Activated CD8-positive, alpha-beta T cell treated with anti-CD3 and anti-CD28 coated beads, Interleukin-2, amount 10 ng/mL, durations not matched to agents 7 days and 5 days (primary cell): Measurements from ENCODE around the gene TIAM2. TPM values are rescaled to one million over a fixed set of nuclear protein-coding genes. Genes with fewer than 3 reads are reported as not detected.

Experiments
- ATAC-seq: fragments of 150-1000 bp; cut with Tn5 transposase; one replicate; pipeline ENCODE4 v1.10.0; 2021; ENCODE audit warnings: moderate library complexity
- CTCF ChIA-PET: fragments of 350-600 bp; sonication (Branson Sonifier 250); formaldehyde crosslinking; loops from one replicate; lab custom pipeline; 2021; ENCODE audit warnings: antibody characterized with exemption; lab: Charles Lee
- POLR2A ChIA-PET: fragments of 350-600 bp; sonication (Branson Sonifier 250); formaldehyde crosslinking; loops from one replicate; lab custom pipeline; 2021; ENCODE audit warnings: antibody characterized with exemption; lab: Charles Lee
- DNase-seq: peaks from one replicate; pipeline ENCODE4 v3.0.0-alpha.2; 2020
- H3K27ac Mint-ChIP-seq: one replicate; pipeline ENCODE4 v1.8.0; 2021; ENCODE audit warnings: mild to moderate bottlenecking, mixed read lengths
- H3K27me3 Mint-ChIP-seq: one replicate; pipeline ENCODE4 v1.8.0; 2021; ENCODE audit warnings: low read depth, mixed read lengths
- H3K36me3 Mint-ChIP-seq: one replicate; pipeline ENCODE4 v1.8.0; 2021; ENCODE audit warnings: low read depth, mixed read lengths
- H3K4me1 Mint-ChIP-seq: one replicate; pipeline ENCODE4 v1.8.0; 2021; ENCODE audit warnings: low read depth, mixed read lengths
- H3K4me3 Mint-ChIP-seq: one replicate; pipeline ENCODE4 v1.8.0; 2021; ENCODE audit warnings: mild to moderate bottlenecking, mixed read lengths
- H3K9me3 Mint-ChIP-seq: one replicate; pipeline ENCODE4 v1.8.0; 2022; ENCODE audit warnings: mixed read lengths; ENCODE audit not compliant: insufficient read depth
- total RNA-seq, 2 experiments: library from RNA; stranded (reverse); gene quantifications; one replicate each; pipeline ENCODE4 v1.2.3, GENCODE V29; 2021

The TIAM2 gene
- total RNA-seq, 2 experiments from 2014 or later = 2.9 to 4.5 TPM

GRCh38 chr6:155031091-155031490 is 36.0 kb downstream of the TIAM2 start:
- no peak overlapping the region for H3K27ac Mint-ChIP-seq
- ATAC-seq (no peak), DNase-seq (no peak)
- H3K36me3 Mint-ChIP-seq = no peaks in the 10 kb centered on the region
- no peaks in the 10 kb centered on the region for H3K9me3 Mint-ChIP-seq
- ChIA-PET POLR2A (no interaction called here), CTCF (no interaction called here)
- no peaks in the 10 kb centered on the region for H3K4me1 Mint-ChIP-seq
- no peaks in the 10 kb centered on the region for H3K27me3 Mint-ChIP-seq
- no peak overlapping the region for H3K4me3 Mint-ChIP-seq

DNA sequence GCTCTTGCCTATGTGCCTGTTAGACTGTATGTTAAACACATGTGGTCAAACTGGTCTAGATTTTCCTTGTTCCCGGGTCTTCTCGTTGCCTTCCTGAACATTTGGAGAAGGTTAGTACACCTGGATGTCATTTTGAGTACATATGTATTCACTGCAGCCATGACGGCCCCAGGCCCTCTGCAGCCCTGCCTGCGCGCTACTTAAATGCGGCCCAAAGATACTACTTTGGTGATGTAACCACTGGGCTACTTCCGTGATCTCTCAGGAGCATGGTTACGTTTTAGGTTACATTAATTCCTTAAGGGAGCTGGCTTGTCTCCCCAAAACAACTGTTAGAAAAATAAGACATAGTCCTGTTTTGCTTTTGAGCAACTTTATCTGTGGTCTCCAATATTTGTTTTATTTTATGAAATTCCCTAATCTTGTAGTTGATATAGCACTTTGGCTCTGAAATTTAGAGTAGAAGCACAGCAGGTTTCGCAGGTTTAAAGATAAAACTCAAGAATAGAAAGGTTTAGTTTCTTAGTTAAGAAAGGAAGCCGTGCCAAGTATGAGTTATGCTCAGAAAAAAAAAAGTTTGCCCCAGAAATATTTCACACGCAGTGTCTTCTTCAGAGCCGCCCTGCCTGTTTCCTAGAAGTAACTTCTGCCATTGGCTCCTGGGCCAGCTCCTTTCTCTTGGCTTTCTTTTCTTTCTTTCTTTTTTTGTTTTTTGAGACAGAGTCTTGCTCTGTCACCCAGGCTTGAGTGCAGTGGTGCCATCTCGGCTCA is 38.1 kb downstream of the TIAM2 start:
- no peaks in the 10 kb centered on the region for H3K36me3 Mint-ChIP-seq
- no peaks in the 10 kb centered on the region for H3K27me3 Mint-ChIP-seq
- H3K4me3 Mint-ChIP-seq = no peak overlapping the region
- CTCF ChIA-PET = no interaction called here
- ATAC-seq (no peak), DNase-seq (no peak)
- H3K27ac Mint-ChIP-seq = no peak overlapping the region
- H3K4me1 Mint-ChIP-seq = no peaks in the 10 kb centered on the region
- H3K9me3 Mint-ChIP-seq = no peaks in the 10 kb centered on the region
- POLR2A ChIA-PET = no interaction called here

- CTCF ChIA-PET = no interaction called here
- ATAC-seq = no peak
- H3K36me3 Mint-ChIP-seq = no peaks in the 10 kb centered on the region
- POLR2A ChIA-PET = no interaction called here
- no peak overlapping the region for H3K4me3 Mint-ChIP-seq
- no peaks in the 10 kb centered on the region for H3K4me1 Mint-ChIP-seq
- H3K27me3 Mint-ChIP-seq = peaks cover 7% of the 10 kb centered on the region
- no peak overlapping the region for H3K27ac Mint-ChIP-seq
- no peaks in the 10 kb centered on the region for H3K9me3 Mint-ChIP-seq
- DNase-seq = no peak
These were observed 41.8 kb downstream of the TIAM2 start for GRCh38 chr6:155036907-155037306.

- ChIA-PET POLR2A (no interaction called here), CTCF (no interaction called here)
- Mint-ChIP-seq H3K4me3 (no peak overlapping the region), H3K4me1 (no peaks in the 10 kb centered on the region), H3K9me3 (no peaks in the 10 kb centered on the region), H3K27me3 (peaks cover 10% of the 10 kb centered on the region), H3K36me3 (no peaks in the 10 kb centered on the region), H3K27ac (no peak overlapping the region)
- no peak for DNase-seq
- no peak for ATAC-seq
These were observed 43.0 kb downstream of the TIAM2 start for GRCh38 chr6:155038104-155038503.

GRCh38 chr6:155038527-155038926 is 43.4 kb downstream of the TIAM2 start:
- ChIA-PET CTCF (no interaction called here), POLR2A (no interaction called here)
- H3K27me3 Mint-ChIP-seq = peaks cover 10% of the 10 kb centered on the region

DNA sequence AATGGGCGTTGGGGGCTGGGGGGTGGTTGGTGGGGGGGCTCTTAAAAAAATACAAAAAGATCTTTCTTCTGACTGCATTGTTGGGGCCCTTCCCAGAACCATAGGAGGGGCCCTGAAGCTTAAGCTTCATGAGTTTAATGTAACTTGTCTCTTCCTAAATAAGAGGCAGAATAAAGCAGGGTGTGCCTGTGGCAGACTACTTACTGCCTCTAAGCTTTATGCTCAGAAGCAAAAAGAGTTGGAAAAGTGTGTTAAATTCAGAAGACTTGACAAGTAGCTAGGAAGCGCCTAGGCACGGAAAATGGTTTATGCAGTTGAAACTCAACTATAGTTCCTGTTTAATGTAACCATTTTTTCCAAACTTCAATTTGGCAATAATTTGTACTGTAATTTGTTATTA is 44.5 kb downstream of the TIAM2 start:
- Mint-ChIP-seq H3K4me1 (no peaks in the 10 kb centered on the region), H3K36me3 (no peaks in the 10 kb centered on the region), H3K27me3 (peaks cover 10% of the 10 kb centered on the region), H3K27ac (no peak overlapping the region), H3K4me3 (no peak overlapping the region), H3K9me3 (no peaks in the 10 kb centered on the region)
- ChIA-PET POLR2A (no interaction called here), CTCF (no interaction called here)
- ATAC-seq = no peak
- DNase-seq = no peak

More at GRCh38 chr6:155038527-155038926, 43.4 kb downstream of the TIAM2 start:
- no peaks in the 10 kb centered on the region for H3K36me3 Mint-ChIP-seq
- no peak overlapping the region for H3K27ac Mint-ChIP-seq
- no peak overlapping the region for H3K4me3 Mint-ChIP-seq
- no peaks in the 10 kb centered on the region for H3K4me1 Mint-ChIP-seq
- no peak for ATAC-seq
- DNase-seq = no peak
- H3K9me3 Mint-ChIP-seq = no peaks in the 10 kb centered on the region

- ChIA-PET POLR2A (no interaction called here), CTCF (no interaction called here)
- Mint-ChIP-seq H3K4me1 (no peaks in the 10 kb centered on the region), H3K9me3 (no peaks in the 10 kb centered on the region), H3K27me3 (peaks cover 10% of the 10 kb centered on the region), H3K36me3 (no peaks in the 10 kb centered on the region), H3K4me3 (no peak overlapping the region), H3K27ac (no peak overlapping the region)
- DNase-seq = no peak
- no peak for ATAC-seq
These were observed 45.0 kb downstream of the TIAM2 start for GRCh38 chr6:155040154-155040553.

DNA sequence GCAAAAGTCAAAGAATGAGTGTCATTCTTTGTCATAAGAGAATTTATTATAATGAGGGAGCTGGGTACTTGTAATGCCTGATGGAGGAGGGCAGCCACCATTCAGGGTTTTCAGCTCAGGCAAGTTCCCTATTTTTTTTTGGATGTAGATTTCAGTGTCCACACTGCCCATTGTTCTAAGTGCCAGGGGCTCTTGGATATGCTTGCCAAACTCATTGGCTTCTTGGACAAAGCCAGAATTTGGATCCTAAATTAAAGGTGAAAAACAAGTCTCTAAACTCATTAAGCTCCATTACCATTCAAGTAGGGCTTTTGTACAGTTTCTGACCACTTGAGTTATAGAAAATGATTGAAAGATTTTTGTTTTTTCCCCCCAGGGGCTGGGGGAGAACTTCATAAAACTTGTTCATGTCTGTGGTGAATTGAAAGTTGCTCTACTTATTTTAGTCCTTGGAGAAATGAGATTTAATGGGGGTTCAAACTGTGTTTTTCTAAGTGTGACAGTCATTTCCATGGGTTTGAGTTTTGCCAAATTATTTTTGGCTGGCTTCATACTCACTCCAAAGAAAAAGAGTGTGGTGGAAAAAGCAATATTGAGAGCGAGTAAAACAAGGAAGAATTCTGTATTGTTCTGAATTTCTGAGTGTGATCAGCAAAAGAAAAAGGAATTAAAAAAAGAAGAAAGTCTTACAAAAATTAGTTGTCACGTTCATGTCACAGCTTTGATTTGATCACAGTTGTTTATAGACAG is 46.0 kb downstream of the TIAM2 start:
- H3K4me1 Mint-ChIP-seq = no peaks in the 10 kb centered on the region
- no peak overlapping the region for H3K27ac Mint-ChIP-seq
- no peaks in the 10 kb centered on the region for H3K36me3 Mint-ChIP-seq
- ATAC-seq = no peak
- ChIA-PET CTCF (interaction anchor here (1.0 kb wide), 1 partner anchor 365 kb away, joined by 3 read pairs; no protein-coding TSS in a partner anchor), POLR2A (no interaction called here)
- H3K4me3 Mint-ChIP-seq = no peak overlapping the region
- no peaks in the 10 kb centered on the region for H3K9me3 Mint-ChIP-seq
- no peak for DNase-seq
- peaks cover 13% of the 10 kb centered on the region for H3K27me3 Mint-ChIP-seq

DNA sequence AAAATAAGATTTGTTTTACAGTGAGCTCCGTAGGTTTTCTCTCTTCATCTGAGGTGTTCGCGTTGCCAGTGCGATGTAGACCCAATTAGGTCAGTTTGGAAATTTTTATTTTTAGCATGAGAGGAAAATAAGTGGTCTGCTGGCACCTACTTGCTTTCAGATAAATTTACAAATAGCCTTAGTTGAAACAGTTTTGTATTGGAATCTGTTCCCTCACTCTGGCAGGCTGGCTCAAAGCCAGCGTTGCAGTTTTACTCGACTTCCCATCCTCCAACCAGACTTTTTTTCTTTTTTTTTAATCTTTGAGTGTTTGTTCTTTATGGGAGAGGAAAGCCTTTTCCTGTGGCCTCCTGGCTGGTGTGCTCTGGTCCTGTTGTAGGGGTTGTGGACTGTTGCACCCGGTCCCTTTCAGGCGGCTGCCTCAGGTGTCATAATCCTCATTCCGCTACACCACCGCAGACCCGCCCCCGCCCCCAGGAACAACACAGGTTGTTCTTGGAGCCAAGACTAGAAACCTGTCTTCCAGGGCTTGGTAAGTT is 46.7 kb downstream of the TIAM2 start:
- ChIA-PET POLR2A (no interaction called here), CTCF (interaction anchor here (1.0 kb wide), 1 partner anchor 366 kb away, joined by 3 read pairs; no protein-coding TSS in a partner anchor)
- no peak overlapping the region for H3K4me3 Mint-ChIP-seq
- ATAC-seq = no peak
- no peaks in the 10 kb centered on the region for H3K4me1 Mint-ChIP-seq
- H3K27ac Mint-ChIP-seq = no peak overlapping the region
- no peaks in the 10 kb centered on the region for H3K36me3 Mint-ChIP-seq
- no peak for DNase-seq
- no peaks in the 10 kb centered on the region for H3K9me3 Mint-ChIP-seq
- peaks cover 13% of the 10 kb centered on the region for H3K27me3 Mint-ChIP-seq

DNA sequence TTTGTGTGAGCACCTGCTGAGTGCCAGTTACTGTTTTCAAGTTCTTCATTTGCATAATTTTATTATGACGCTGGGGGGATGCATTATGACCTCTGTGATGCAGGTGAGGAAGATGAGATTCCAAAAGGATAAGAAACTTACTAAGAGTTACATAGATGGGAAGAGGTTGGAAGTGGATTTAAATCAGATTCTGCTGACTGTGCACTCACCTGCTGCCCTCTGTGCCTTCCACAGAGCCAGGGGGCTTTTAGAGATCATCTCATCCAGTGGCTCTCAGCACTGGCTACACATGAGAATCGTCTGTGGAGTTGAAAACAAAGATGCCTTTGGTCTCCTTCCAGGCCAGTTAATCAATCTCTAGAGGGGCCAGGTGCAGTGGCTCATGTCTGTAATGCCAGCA is 47.9 kb downstream of the TIAM2 start:
- CTCF ChIA-PET = no interaction called here
- no peak for DNase-seq
- Mint-ChIP-seq H3K4me3 (no peak overlapping the region), H3K27me3 (peaks cover 13% of the 10 kb centered on the region), H3K36me3 (no peaks in the 10 kb centered on the region), H3K4me1 (no peaks in the 10 kb centered on the region), H3K27ac (no peak overlapping the region), H3K9me3 (no peaks in the 10 kb centered on the region)
- ATAC-seq = no peak
- POLR2A ChIA-PET = no interaction called here

DNA sequence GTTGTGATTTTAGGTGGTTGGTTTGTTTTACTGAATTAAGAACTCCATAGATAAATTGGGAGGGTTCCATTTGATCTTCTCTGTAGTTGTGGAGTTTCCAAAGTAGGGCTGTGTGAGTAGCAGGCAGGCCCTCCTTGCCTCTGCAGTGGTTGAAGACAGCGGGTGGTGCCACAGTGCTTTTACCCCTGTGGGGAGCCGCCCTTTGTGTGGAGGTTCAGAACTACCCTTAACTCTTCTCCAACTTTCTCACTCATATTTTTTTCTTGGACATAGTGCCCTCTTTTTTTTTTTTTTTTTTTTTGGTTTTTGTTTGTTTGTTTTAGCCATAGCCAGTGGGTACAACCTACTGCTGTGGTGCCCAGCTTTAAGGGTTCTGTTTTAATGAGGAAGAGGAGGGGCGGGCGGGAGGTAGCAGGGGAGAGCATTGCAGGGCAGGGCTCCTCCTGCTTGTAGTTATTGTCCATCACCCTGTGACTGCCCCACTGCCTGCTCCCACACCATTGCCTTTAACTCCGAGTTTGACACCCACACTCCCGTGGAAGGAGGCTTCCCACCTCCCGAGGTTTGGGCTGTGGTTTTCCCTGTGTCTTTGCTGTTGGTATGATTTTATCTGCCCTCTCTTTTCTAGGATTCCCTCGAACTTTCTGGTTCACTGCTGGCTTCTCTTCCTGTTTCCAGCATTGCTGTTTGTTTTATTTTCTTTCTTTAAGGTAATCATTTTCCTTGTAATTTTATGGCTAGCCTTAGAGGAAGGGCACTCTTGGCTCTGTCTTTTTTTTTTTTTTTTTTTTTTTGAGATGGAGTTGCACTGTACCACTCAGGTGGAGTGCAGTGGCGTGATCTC is 50.7 kb downstream of the TIAM2 start:
- DNase-seq = no peak
- POLR2A ChIA-PET = no interaction called here
- Mint-ChIP-seq H3K4me3 (no peak overlapping the region), H3K9me3 (no peaks in the 10 kb centered on the region), H3K27ac (no peak overlapping the region), H3K4me1 (peaks cover 15% of the 10 kb centered on the region), H3K27me3 (peaks cover 11% of the 10 kb centered on the region), H3K36me3 (peaks cover 2% of the 10 kb centered on the region)
- CTCF ChIA-PET = no interaction called here
- ATAC-seq = no peak
